Urothelium cell line (cell line): ENCODE results near the gene RPL27A.

Source experiments
- DNase-seq: peaks from one replicate; pipeline ENCODE4 v3.0.0; 2011; ENCODE audit warnings: low spot score, mixed read lengths
- FAIRE-seq: peaks from 2 replicates; lab custom pipeline; 2011; peaks lifted over from hg19 to GRCh38; lab: Jason Lieb, UNC

RPL27A gene

GRCh38 chr11:8698917-8699441 is 16.4 kb downstream of the RPL27A start:
- peak; percentile 58 for FAIRE-seq
- no peak for DNase-seq

- DNase-seq (peak; percentile 88), FAIRE-seq (no peak)
Measured at GRCh38 chr11:8699903-8700302, 17.3 kb downstream of the RPL27A start.

DNA sequence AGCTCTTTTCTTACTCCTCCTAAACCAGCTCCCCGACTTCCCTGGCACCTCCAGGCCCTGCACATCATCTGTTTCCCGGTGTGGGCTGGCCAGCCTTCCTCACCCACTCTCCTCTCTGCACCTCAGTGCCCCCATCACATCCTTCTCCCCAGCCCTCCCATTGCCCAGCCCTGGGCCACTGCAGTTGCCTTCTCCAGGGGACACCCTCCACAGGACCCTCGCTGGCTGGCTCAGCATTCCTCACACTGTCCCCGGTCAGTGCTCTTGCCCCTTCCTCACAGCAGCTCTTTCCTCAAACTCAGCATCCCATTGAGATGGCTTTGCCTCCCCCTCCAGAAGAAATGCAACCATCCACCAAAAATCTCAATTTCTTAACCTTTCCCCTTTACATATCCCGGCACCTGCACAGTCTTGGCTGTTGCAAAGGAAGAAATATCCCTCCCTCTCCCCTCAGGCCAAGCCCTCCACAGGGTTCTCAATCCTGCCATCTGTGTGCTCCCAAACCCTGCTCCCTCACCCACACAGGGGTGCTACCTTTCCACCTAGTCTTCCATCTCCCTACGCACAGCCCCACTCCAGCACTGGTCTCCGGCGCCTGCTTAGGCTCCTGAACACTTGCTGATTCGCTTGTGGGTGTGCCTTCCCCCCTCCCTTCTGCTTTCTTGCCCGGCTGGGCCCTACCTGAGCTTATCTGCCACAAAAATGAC is 19.5 kb downstream of the RPL27A start:
- no peak for FAIRE-seq
- no peak for DNase-seq

DNA sequence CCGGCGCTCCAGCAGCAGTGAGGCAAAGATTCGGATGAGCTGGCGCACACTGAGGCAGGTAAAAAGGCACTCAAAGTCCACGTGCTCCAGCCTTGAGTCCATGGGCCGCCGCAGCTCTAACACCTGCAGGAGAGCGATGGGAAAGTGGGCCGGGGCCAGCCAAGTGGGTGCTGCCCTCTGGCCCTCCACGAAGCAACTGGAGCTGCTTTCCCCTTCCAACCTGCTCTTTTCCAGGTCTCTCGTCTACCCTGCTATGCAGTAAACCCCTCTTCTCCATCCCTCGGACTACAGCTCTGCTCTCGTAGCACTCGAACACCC is 20.0 kb downstream of the RPL27A start:
- FAIRE-seq (no peak), DNase-seq (no peak)

- FAIRE-seq (no peak), DNase-seq (no peak)
Measured at GRCh38 chr11:8704136-8704535, 21.5 kb downstream of the RPL27A start.

- no peak for DNase-seq
- FAIRE-seq = no peak
Measured at GRCh38 chr11:8705146-8705545, 22.6 kb downstream of the RPL27A start.

- no peak for DNase-seq
- FAIRE-seq = no peak
Measured at GRCh38 chr11:8706673-8707432, 24.3 kb downstream of the RPL27A start.

GRCh38 chr11:8707541-8708191 is 25.1 kb downstream of the RPL27A start:
- FAIRE-seq (no peak), DNase-seq (no peak)

DNA sequence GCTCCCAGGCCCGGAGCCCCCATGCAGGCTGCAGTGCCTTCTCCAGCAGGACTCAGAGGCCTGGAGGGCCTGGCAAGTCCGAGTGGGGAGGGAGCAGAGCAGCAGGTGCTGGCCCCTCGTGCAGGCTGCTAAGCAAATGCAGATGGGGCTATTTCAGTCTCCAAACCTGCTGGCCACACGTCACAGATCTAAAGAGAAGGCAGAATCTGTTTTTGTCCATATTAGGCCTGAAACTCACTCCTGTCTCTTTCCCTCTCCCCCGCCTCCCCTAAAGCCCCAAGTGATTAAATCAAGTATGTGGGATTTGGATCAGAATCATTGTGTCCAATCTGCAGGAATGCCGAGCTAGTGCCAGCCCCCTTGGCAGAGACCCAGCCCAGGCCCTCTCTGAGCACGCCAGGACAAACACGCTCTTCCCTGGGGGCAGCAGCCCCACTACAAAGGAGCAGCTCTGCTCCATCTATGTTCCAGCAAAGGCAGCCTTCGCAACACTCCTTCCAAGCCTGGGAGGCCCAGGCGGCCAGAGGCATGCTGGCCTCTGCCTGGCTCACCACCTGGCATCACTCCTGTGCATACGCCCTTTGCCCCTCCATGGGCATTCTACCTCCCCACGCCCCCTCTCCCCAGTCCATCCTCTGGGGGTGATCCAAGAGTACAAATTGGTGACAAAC is 26.5 kb downstream of the RPL27A start:
- no peak for DNase-seq
- no peak for FAIRE-seq

GRCh38 chr11:8709777-8710176 is 27.2 kb downstream of the RPL27A start:
- DNase-seq = no peak
- no peak for FAIRE-seq

- FAIRE-seq (no peak), DNase-seq (no peak)
Measured at GRCh38 chr11:8711895-8712442, 29.4 kb downstream of the RPL27A start.

DNA sequence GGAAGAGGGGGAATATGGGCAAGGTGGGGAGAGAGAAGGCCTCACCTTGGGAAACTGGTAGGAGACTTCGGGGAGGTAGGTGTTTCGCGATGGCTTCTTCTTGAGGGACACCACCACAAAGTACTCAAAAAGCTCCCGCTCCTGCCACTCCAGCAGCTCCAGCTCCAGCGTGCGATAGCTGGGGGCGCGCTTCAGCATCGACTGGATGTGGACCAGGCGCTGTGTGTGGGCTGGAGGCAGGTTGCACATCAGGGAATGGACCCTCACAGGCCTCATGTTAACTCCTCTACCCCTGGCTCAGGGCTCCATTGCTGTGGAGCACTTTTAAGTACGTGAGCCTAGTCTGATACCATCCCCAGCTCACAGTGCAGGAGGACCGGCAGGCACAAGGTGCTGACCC is 29.9 kb downstream of the RPL27A start:
- DNase-seq (no peak), FAIRE-seq (no peak)

DNA sequence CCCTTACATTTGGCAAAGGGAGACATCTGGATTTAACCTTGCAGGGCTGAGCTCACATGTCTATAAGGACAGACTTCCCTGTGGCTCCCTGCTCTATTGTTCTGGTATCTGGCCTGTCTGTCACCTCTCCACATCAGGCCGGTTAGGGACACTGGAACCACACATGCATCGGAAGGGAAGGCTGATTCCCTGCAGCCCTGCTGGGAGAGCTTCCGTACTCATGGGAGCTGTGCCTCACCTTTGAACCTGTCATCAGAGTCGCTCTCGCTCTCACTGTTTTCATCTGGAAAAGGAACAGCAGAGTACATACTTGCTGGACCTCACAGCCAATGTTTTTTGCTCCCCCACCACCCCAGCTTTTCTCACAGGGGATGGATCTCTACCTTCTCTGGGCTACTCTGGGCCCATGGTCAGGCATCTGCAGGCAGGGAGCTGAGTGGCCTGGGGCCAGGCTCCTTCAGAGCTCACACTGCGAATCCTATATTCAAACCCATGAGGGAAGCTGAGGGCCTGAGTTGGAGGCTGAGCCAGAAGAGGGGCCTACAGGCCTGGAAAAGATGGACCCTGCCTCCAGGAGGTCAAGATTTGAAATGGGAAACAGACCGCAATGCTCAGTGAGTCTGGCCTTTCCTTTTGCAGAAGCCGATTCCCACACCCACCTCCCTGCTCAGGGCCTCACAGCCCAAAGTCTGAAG is 31.3 kb downstream of the RPL27A start:
- FAIRE-seq = no peak
- no peak for DNase-seq

DNA sequence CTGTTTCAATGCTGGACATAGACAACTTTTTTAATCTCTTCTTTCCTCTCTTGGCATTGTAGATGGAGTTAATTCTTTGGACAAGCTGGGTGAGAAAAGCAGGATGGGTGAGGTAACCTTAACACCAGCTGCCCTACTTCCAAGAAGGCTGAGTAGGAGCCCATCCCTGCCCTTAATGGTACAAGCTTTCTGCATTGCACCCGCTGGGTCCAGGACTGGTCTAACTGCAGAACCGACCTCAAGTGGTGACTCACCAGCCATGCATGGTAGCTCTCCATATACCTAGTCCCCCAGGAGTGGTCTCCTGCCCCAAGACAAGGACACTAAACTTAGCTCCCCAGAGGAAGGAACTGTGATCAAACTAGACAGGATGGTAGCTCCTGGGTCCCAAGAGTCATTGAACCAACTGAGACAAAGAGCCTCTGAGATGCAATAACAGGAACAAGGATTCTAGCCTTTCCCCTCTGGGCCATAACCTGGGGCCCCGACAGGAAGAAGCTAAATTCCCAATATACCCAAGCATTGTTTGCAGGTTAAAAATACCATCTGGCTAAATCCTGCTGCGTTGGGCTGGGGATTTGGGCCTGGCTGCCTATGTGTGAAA is 32.1 kb downstream of the RPL27A start:
- DNase-seq (no peak), FAIRE-seq (no peak)

DNA sequence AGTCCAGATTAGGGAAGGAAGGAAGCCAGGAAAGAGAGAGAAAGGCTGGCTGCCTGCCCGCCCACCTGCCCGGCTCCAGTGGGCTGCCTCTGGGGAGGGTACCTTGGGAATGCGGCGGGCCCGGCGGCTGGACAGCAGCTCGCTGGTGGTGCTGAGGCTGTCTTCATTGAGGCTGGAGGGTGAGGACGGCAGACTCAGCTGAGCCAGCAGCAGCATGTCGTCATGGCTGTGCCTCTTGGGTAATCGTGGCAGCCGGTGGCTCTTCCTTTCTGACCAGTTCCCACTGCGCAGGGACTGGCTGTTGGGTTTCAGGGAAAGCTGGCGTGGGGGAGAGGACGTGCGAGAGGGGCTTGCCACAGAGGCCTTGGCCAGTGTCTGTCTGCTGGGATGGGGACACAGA is 32.9 kb downstream of the RPL27A start:
- DNase-seq (no peak), FAIRE-seq (no peak)

- DNase-seq = peak; percentile 59
- no peak for FAIRE-seq
Measured at GRCh38 chr11:8717544-8717875, 34.9 kb downstream of the RPL27A start.

DNA sequence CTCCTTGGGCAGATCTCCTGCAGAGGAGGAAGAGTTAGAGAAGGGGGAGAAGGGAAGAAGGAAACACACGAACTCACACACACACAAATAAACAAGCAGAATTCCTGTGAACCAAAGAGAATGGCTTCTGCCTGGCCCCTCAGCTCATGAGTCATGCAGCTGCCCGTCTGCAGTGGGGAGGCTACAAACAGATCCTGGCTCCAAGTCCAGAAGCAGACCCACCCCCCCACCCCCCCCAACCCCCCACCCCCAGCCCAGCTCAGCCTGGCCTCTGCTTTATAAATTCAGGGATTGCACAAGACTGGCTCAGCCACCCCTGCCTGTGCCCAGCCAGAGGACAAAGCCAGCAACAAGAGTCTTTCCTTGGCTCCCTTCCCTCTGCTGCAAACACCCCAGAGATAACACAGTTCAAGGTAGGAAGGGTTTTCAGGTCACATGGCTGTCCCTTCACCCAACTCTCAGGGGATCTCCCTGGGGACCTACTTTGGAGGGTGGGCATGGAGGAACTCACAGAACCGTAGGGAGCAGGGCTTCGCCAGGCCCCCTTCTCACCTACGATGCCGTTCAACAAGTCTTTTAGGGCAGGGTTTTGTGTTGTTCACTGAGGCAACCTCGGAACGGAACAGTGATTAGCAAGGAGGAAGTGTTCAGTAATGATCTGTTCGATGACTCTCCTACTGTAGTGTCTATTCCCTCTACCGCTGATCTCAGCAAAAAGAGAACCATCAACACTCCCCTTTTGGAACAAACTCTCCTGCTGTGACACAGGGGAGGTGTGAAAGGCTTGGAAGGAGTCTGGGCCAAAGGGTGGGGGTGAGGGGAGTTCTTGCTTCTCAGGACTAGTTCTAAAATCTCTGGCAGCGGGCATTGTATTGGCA is 35.5 kb downstream of the RPL27A start:
- FAIRE-seq = no peak
- DNase-seq = peak; percentile 80

DNA sequence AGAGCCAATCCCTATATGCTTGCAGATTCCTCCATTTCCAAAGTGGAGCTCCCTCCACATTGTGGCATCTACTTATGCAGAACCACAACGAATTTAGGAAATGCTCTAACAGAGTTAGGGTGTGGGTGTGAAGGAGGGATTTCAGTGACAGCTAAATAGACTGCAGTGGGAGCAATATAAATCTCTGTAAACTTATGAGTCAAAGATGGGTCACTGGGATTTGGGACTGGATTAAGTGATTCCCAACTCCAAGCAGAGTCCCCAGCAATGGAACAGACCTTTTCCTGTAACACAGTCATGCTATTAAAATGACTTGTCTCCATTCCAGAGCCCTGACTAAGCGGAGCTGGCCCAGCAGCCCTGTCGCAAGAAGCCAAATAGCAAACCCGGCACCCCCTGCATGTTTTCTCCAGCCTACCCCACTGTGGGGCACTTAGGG is 36.6 kb downstream of the RPL27A start:
- DNase-seq = peak; percentile 82
- FAIRE-seq = peak; percentile 53

DNA sequence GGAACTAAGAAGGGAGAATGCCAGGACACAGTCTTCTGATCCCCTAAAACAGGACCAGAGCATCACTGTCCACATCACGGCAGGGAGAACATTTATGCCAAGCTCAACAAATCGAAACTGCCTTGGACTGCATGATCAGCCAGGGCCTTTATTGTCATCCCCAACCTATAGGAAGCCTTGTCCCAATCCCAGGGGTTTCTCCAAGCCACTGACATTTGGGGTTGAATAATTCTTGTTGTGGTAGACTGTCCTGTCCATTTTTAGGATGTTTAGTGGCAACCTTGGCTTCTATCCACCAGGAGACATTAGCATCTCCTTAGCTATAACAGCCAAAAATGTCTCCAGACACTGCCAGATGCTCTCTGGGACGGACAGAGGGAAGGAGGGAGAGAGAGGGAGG is 37.1 kb downstream of the RPL27A start:
- FAIRE-seq = no peak

More for the DNA sequence above, 37.1 kb downstream of the RPL27A start:
- DNase-seq = peak; percentile 34
